OCI-LY1 (cell line): ENCODE measurements around the gene CATSPER4.

Experiments
- CTCF ChIP-seq: fragments of 200-600 bp; sonication (generic), shearing (Covaris generic); IDR thresholded peaks from 2 replicates; pipeline ENCODE4 v1.5.1; 2017; ENCODE audit warnings: mild to moderate bottlenecking, antibody characterized with exemption, low read length, moderate library complexity, mixed read lengths
- EZH2 ChIP-seq: fragments of 200-600 bp; sonication (generic), shearing (Covaris generic); IDR thresholded peaks from 2 replicates; pipeline ENCODE4 v1.8.0; 2017; ENCODE audit warnings: borderline replicate concordance, mixed run types, mild to moderate bottlenecking, antibody characterized with exemption, low read length, moderate library complexity, mixed read lengths

GRCh38 chr1:26184883-26185282 lies 5.5 kb upstream of the CATSPER4 start:
- TF ChIP-seq CTCF (no peak), EZH2 (no peak)
